NT2/D1 (cell line): ENCODE measurements around the gene NT5C1B.

Experiments
- DNase-seq: peaks from one replicate; pipeline ENCODE4 v3.0.0-alpha.2; 2011; ENCODE audit warnings: low read depth, low spot score
- H3K27me3 ChIP-seq: 2 replicates; pipeline ENCODE4 v1.6.0; 2011; ENCODE audit warnings: mild to moderate bottlenecking; ENCODE audit not compliant: insufficient read length, insufficient read depth
- H3K36me3 ChIP-seq: 2 replicates; pipeline ENCODE4 v1.6.1; 2011; ENCODE audit warnings: mild to moderate bottlenecking, low read length, mixed read lengths; ENCODE audit not compliant: insufficient read depth, insufficient read length
- H3K4me1 ChIP-seq: 2 replicates; pipeline ENCODE4 v1.5.1; 2011; ENCODE audit not compliant: insufficient read depth, insufficient read length
- H3K4me3 ChIP-seq: 2 replicates; pipeline ENCODE4 v1.5.1; 2011; ENCODE audit warnings: low read depth; ENCODE audit not compliant: insufficient read length
- H3K9ac ChIP-seq: 2 replicates; pipeline ENCODE4 v1.6.0; 2011; ENCODE audit warnings: low read depth; ENCODE audit not compliant: insufficient read length
- H3K9me3 ChIP-seq: 2 replicates; pipeline ENCODE4 v1.5.1; 2011; ENCODE audit warnings: mild to moderate bottlenecking, low read length; ENCODE audit not compliant: insufficient read depth
- SUZ12 ChIP-seq: IDR thresholded peaks from 2 replicates; pipeline ENCODE4 v1.6.1; 2011; ENCODE audit not compliant: insufficient read length, insufficient read depth; ENCODE audit errors: extremely low read depth
- YY1 ChIP-seq: IDR thresholded peaks from 2 replicates; pipeline ENCODE4 v1.6.1; 2011; ENCODE audit not compliant: insufficient read length, insufficient read depth
- ZNF274 ChIP-seq: IDR thresholded peaks from 2 replicates; pipeline ENCODE4 v1.6.1; 2011; ENCODE audit warnings: mild to moderate bottlenecking, low read depth, low read length

Gene NT5C1B

GRCh38 chr2:18536697-18537096 is 52.7 kb downstream of the NT5C1B start:
- Histone ChIP-seq H3K9ac (no peak overlapping the region), H3K36me3 (no peaks in the 10 kb centered on the region), H3K9me3 (no peaks in the 10 kb centered on the region), H3K27me3 (no peaks in the 10 kb centered on the region), H3K4me1 (no peaks in the 10 kb centered on the region), H3K4me3 (no peak overlapping the region)
- no peak for DNase-seq
- TF ChIP-seq SUZ12 = no peak
- TF ChIP-seq YY1 = no peak
- TF ChIP-seq ZNF274 = no peak

GRCh38 chr2:18536100-18536499 is 53.3 kb downstream of the NT5C1B start:
- Histone ChIP-seq H3K4me1 (no peaks in the 10 kb centered on the region), H3K4me3 (no peak overlapping the region), H3K9ac (no peak overlapping the region), H3K36me3 (no peaks in the 10 kb centered on the region), H3K27me3 (no peaks in the 10 kb centered on the region), H3K9me3 (no peaks in the 10 kb centered on the region)
- no peak for DNase-seq
- TF ChIP-seq SUZ12 = no peak
- TF ChIP-seq ZNF274 = no peak
- TF ChIP-seq YY1 = no peak

- TF ChIP-seq YY1 (no peak), ZNF274 (no peak), SUZ12 (no peak)
- Histone ChIP-seq H3K9ac (no peak overlapping the region), H3K9me3 (no peaks in the 10 kb centered on the region), H3K36me3 (no peaks in the 10 kb centered on the region), H3K4me1 (no peaks in the 10 kb centered on the region), H3K4me3 (no peak overlapping the region), H3K27me3 (no peaks in the 10 kb centered on the region)
- no peak for DNase-seq
Measured at GRCh38 chr2:18531194-18531593, 58.2 kb downstream of the NT5C1B start.

GRCh38 chr2:18527822-18528221 is 61.5 kb downstream of the NT5C1B start:
- TF ChIP-seq ZNF274 (no peak), YY1 (no peak)
- Histone ChIP-seq H3K36me3 (no peaks in the 10 kb centered on the region), H3K9ac (no peak overlapping the region), H3K27me3 (no peaks in the 10 kb centered on the region), H3K4me1 (no peaks in the 10 kb centered on the region), H3K4me3 (no peak overlapping the region), H3K9me3 (no peaks in the 10 kb centered on the region)
- DNase-seq = no peak

GRCh38 chr2:18527326-18527725 is 62.0 kb downstream of the NT5C1B start:
- Histone ChIP-seq H3K9ac (no peak overlapping the region), H3K4me3 (no peak overlapping the region), H3K4me1 (no peaks in the 10 kb centered on the region), H3K9me3 (no peaks in the 10 kb centered on the region), H3K27me3 (no peaks in the 10 kb centered on the region), H3K36me3 (no peaks in the 10 kb centered on the region)
- TF ChIP-seq YY1 (no peak), ZNF274 (no peak), SUZ12 (no peak)
- DNase-seq = no peak

- TF ChIP-seq ZNF274 (no peak), YY1 (no peak), SUZ12 (no peak)
- Histone ChIP-seq H3K4me1 (no peaks in the 10 kb centered on the region), H3K9me3 (no peaks in the 10 kb centered on the region), H3K27me3 (no peaks in the 10 kb centered on the region), H3K9ac (no peak overlapping the region), H3K36me3 (no peaks in the 10 kb centered on the region), H3K4me3 (no peak overlapping the region)
- no peak for DNase-seq
Measured at GRCh38 chr2:18526429-18526828, 62.9 kb downstream of the NT5C1B start.

- H3K9ac ChIP-seq = no peak overlapping the region
- no peaks in the 10 kb centered on the region for H3K4me1 ChIP-seq
- no peaks in the 10 kb centered on the region for H3K27me3 ChIP-seq
- H3K36me3 ChIP-seq = no peaks in the 10 kb centered on the region
- H3K4me3 ChIP-seq = no peak overlapping the region
- H3K9me3 ChIP-seq = no peaks in the 10 kb centered on the region
- TF ChIP-seq YY1 (no peak), SUZ12 (no peak), ZNF274 (no peak)
- DNase-seq = no peak
Measured at GRCh38 chr2:18525852-18526251, 63.5 kb downstream of the NT5C1B start.

- H3K4me1 ChIP-seq = no peaks in the 10 kb centered on the region
- H3K27me3 ChIP-seq = no peaks in the 10 kb centered on the region
- H3K36me3 ChIP-seq = no peaks in the 10 kb centered on the region
- H3K9me3 ChIP-seq = no peaks in the 10 kb centered on the region
- no peak overlapping the region for H3K9ac ChIP-seq
- H3K4me3 ChIP-seq = no peak overlapping the region
- no peak for DNase-seq
- no peak for TF ChIP-seq YY1
- no peak for TF ChIP-seq SUZ12
- no peak for TF ChIP-seq ZNF274
Measured at GRCh38 chr2:18525236-18525635, 64.1 kb downstream of the NT5C1B start.
